Measurements from ENCODE around the gene AQP1. TPM values are rescaled to one million over a fixed set of nuclear protein-coding genes. Genes with fewer than 3 reads are reported as not detected.

AQP1 gene
- total and polyA plus RNA-seq, 8 donors: 146 to 450 (median 231) TPM

- H3K27ac ChIP-seq: peak overlapping the region in 2 of 4 donors; percentile 41 to 64
- WGBS, 2 donors: 7 to 10% methylated on average over 4 to 7 of the region's 7 CpGs
- DNase-seq: peak; percentile 77 to 81 (median 79)
- TF ChIP-seq, protein P1, sequence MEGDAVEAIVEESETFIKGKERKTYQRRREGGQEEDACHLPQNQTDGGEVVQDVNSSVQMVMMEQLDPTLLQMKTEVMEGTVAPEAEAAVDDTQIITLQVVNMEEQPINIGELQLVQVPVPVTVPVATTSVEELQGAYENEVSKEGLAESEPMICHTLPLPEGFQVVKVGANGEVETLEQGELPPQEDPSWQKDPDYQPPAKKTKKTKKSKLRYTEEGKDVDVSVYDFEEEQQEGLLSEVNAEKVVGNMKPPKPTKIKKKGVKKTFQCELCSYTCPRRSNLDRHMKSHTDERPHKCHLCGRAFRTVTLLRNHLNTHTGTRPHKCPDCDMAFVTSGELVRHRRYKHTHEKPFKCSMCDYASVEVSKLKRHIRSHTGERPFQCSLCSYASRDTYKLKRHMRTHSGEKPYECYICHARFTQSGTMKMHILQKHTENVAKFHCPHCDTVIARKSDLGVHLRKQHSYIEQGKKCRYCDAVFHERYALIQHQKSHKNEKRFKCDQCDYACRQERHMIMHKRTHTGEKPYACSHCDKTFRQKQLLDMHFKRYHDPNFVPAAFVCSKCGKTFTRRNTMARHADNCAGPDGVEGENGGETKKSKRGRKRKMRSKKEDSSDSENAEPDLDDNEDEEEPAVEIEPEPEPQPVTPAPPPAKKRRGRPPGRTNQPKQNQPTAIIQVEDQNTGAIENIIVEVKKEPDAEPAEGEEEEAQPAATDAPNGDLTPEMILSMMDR (IDR thresholded peaks at IDR 0.05): peak; percentile 75 to 80 (median 78)
- FAIRE-seq: no peak
- H3K4me3 ChIP-seq: no peak overlapping the region
- ATAC-seq: peak; percentile 89 to 98 (median 94)
- no peaks in the 10 kb centered on the region for H3K9me3 ChIP-seq
- intact Hi-C loops (cut with DNase I): loop anchor here (5.0 to 10.0 kb wide), 3 partner anchors 172 to 180 kb away; no protein-coding TSS in a partner anchor
- H3K27me3 ChIP-seq: no peaks in the 10 kb centered on the region
- no peaks in the 10 kb centered on the region for H3K36me3 ChIP-seq
- H3K4me1 ChIP-seq: no peaks in the 10 kb centered on the region
Observed at GRCh38 chr7:30974605-30975255, 63.1 kb downstream of the AQP1 start.

Other genes starting within 250 kb of the AQP1 start
- under 1 TPM; 0.06 to 0.79 (median 0.43) TPM for gene CRHR2, start 229.4 kb upstream of the AQP1 start, total RNA-seq
- gene CRHR2, start 229.4 kb upstream of the AQP1 start, polyA plus RNA-seq: under 1 TPM; 0.42 to 0.66 TPM
- 10 to 100 TPM in 3 of 6 donors, 1 to 10 TPM in 3; 4.2 to 11.5 (median 7.5) TPM for gene INMT, start 159.7 kb upstream of the AQP1 start, total RNA-seq
- gene INMT, start 159.7 kb upstream of the AQP1 start, polyA plus RNA-seq: 10 to 100 TPM in 1 of 2 donors, 1 to 10 TPM in 1; 9.2 to 18.7 TPM
- 1 to 10 TPM; 2.9 to 4.9 (median 3.5) TPM for gene MINDY4, start 140.4 kb upstream of the AQP1 start, total RNA-seq
- 1 to 10 TPM; 3.9 to 4.3 TPM for gene MINDY4, start 140.4 kb upstream of the AQP1 start, polyA plus RNA-seq
- gene GHRHR, start 52.1 kb downstream of the AQP1 start, total RNA-seq: under 1 TPM in 1 of 6 donors, not detected in 5; 0.55 TPM
- under 1 TPM; 0.34 to 0.47 TPM for gene GHRHR, start 52.1 kb downstream of the AQP1 start, polyA plus RNA-seq
- gene ADCYAP1R1, start 140.5 kb downstream of the AQP1 start, total RNA-seq: 1 to 10 TPM in 2 of 6 donors, under 1 TPM in 4; 0.28 to 2.7 (median 0.67) TPM
- under 1 TPM; 0.27 to 0.33 TPM for gene ADCYAP1R1, start 140.5 kb downstream of the AQP1 start, polyA plus RNA-seq